GM19468 (cell line): ENCODE data around the gene CCR9.

ENCODE experiments used
- ATAC-seq: cut with Tn5 transposase; IDR thresholded peaks from one replicate; pipeline ENCODE4 v1.9.1; 2021; ENCODE audit warnings: mild to moderate bottlenecking, moderate library complexity, moderate number of reproducible peaks; ENCODE audit not compliant: unreplicated experiment; ENCODE audit errors: extremely low read depth

The CCR9 gene

GRCh38 chr3:45871780-45872179, 14.6 kb upstream of the CCR9 start:
- no peak for ATAC-seq

- ATAC-seq, result no peak
These were observed 13.8 kb upstream of the CCR9 start for GRCh38 chr3:45872569-45872968.

DNA sequence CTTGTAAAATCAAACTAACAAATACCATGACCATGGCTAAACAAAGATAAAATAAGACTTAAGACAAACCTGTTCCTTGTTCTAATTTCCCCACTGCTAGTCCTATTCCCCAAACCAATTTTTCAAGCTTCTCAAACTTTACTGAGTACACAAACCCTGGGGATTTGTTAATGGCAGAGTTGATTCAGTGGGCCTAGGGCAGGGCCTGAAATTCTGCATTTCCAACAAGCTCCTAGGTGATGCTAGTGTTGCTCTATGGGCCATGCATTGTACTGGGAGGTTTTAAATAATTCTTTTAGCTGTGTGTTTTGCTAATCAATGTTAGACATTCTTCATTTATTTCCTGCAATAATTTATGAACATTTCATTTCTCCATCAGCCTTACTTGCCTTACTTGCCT, 13.3 kb upstream of the CCR9 start:
- no peak for ATAC-seq

GRCh38 chr3:45873638-45874037, 12.7 kb upstream of the CCR9 start:
- ATAC-seq, result no peak

DNA sequence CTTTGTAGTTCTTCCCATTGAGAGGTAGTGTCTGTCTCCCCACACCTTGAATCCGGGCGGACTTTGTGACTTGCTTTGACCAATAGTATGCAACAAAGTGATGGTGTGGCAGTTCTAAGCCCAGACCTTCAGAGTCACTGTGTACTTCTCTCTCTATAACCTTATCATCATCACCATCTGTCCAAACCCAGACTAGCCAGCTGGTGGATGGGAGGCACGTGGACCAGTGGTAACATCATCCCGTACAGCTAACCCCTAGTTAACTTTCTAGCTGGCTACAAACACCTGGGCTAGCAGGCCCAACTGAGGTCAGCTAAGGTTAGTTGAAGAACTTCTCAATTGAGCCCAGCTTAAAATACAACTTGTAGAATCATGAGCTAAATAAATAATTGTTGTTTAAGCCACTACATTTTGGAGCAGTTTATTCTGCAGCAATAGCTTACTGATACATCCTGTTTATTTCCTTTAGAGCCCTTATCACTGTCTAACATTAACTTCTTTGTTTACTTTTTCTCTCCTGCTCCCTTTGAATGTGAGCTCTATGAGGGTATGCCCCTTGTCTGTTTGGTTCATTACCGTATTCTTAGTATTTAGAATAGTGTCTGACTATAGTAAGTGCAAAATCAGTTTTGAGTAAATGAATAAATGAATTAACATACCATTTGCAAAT, 11.5 kb upstream of the CCR9 start:
- no peak for ATAC-seq

DNA sequence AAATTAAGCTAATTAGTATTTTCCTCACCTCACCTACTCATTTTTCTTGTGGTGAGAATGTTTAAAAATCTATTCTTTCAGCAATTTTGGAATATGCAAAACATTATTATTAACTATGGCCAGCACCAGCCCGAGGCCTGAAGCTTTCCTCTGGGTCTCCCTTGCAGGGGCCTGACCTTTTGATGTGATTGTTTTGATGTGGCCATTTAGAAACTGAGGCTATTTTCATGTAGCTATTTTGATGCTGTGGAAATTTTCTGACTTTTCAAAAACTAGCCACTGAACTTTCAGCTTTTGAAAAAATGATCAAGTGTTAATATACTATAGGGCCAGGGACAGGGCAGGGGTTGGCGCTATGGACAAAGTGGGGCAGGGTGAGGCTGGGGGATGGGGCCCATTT, 8.2 kb upstream of the CCR9 start:
- ATAC-seq, result no peak

- no peak for ATAC-seq
These were observed 5.6 kb upstream of the CCR9 start for GRCh38 chr3:45880725-45881077.

- ATAC-seq, result no peak
These were observed 5.0 kb upstream of the CCR9 start for GRCh38 chr3:45881078-45882022.

DNA sequence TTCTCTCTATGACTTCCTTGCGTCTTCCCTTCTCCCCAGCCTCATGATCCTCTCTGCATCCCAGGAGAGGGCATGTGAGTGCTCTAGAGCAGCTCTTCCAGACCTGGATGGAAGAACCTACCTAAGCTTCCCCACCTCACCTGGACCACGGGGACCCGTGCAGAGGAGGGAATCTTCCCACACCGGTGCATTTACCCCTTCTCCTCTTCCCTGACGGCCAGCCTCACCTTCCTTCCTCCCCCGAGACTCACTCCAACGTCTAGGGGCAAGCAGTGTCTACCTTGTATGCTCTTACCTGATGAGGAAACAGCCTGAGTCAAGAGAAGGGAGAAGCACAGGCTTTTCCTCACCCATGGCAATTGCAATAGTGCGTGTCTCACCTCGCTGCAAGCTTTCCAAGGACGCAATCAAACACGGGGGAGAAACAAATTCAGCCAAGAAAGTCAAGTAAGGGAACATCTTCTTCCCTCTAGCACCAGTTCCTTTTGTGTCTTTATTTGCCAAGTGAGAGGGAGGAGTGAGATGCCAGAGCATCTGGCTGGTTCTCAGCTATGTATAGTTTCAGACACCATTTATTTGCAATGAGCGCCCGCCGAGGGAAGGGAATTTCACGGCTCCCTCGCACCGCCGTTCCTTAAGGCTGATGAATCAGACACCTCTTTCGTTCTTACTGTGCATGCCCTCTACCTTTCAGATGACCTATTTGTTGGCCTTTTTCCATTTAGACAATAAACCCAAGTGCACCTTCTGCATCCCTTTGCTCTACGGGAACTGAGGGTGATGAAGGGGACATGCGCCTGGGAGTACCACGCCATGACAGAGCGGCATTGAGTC, 1.8 kb upstream of the CCR9 start:
- ATAC-seq, result no peak

DNA sequence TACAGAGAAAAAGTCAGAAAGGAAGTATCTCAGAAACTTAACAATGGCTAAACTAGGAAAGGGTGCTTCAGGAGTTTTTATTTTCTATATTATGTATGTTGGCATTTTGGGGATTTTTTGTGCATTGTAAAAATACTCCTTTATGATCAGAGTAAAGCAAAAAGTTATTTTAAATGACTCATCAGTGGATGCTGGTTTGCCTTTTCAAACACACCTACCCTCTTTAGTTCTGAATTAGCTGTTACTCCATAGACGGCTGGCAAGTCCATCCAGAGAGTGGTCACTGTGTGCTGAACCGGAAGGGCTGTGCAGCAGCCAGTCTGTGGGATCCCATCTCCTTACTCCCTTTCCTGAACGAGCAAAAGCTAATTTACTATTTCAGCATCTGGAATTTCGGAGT, 942 bp downstream of the CCR9 start:
- no peak for ATAC-seq

DNA sequence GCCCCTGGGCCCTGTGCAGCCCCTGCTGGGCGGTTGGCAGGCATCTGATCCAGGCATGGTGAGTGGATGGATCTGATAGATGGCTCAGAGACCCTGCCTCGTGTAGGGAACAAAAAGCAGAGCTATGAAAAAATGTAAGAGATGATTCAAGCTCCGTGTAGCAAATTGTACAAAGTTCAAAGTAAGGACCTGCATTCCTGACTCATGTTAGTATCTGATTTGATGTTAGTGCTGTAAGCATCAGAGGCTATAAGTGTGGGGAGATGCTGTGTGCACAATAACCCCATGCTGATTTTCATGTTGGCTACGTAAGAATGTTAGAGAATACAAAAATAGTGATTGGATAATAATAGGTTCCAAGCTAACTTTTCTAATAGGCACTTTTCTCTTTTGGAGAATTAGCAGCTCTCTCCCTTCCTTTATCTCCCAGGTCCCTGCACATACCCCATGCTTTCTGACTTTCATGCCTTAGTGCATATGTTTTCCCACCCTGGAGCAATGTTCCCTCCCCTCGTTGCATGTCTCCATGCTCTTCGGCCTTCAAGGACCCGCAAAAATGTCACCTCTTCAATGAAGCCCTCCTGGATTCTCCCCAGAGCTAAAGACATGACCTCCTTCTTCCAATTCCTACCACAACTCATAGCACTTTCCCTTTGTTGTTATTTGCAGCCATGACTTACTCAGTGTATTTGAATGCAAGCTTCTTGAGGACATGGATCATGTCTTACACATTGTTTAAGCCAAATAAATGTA, 1.6 kb downstream of the CCR9 start:
- no peak for ATAC-seq

DNA sequence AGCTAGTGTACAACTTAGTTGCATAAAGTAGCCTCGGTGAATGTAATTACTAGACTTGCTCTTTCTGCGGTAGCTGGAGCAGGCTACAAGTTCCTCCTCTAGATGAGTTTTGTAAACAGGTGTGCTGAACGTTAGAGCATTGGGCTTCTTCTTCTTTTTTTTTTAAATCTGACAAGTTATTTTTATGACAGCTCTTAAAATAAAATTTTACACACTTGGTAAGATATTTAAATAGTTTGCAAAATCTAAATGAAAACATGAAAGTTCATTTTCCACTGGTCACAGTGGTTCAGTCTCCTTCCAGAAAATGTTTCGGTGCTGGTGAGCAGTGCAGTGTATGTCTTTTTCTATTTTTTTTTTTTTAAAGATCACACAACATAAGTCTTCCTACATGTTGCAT, 3.0 kb downstream of the CCR9 start:
- ATAC-seq, result no peak

- no peak for ATAC-seq
These were observed 4.1 kb downstream of the CCR9 start for GRCh38 chr3:45890405-45890804.

DNA sequence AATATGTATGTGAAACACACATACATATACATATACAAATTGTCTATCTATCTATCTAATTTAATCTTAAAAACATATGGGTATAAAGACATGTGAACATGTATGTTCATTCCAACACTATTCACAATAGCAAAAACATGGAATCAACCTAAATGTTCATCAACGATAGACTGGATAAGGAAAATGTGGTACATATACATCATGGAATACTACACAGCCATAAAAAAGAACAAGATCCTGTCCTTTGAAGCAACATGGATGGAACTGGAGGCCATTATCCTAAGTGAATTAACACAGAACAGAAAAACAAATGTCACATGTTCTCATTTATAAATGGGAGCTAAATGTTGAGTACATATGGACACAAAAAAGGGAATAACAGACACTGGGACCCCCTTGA, 5.8 kb downstream of the CCR9 start:
- ATAC-seq, result no peak

- no peak for ATAC-seq
These were observed 7.7 kb downstream of the CCR9 start for GRCh38 chr3:45894015-45894414.

DNA sequence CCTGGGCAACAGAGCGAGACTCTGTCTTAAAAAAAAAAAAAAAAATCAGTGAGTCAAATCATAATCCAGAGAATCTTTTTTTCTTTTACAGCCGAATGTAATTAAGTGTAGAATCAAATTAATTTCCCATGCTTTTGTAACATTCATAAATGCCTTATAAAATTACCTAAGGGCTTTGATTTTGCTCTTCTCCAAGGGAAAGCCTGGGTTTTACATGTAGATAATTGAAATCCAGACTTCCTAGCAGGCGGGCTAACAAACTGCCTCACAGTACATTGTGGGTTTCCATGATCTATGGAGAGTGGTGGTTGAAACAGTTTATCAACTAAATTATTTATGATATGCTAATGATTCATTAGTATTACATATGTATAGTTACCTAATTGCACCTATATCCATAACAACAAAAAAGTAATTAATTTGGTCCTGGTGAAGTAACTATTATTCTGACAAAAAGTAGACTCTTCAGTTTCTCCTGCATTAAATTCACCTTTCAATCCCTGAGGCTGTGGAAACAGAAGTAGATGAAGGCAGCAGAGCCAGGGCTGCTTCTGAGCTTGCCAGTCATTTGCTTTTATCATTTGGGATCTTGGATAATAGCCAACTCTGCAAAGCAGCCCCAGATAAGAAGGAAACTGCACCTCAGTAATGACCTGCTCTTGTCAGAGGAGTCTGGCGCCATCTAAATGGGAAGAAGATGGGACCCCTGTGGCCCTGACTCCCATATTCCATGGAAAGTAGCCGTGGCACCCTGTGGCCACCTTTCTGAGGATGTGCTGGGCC, 9.5 kb downstream of the CCR9 start:
- ATAC-seq, result no peak

- no peak for ATAC-seq
These were observed 10.6 kb downstream of the CCR9 start for GRCh38 chr3:45896956-45897355.

- no peak for ATAC-seq
These were observed 18.6 kb downstream of the CCR9 start for GRCh38 chr3:45904931-45905330.

GRCh38 chr3:45905755-45906154, 19.4 kb downstream of the CCR9 start:
- ATAC-seq, result no peak
